Measurements from ENCODE around the gene NXPH4. TPM values are rescaled to one million over a fixed set of nuclear protein-coding genes. Genes with fewer than 3 reads are reported as not detected.
A peak's percentile ranks its signal among the peaks of the same experiment; 100 is the strongest.

NXPH4 gene
- total RNA-seq, 2 donors from 2014 or later: 0.81 TPM; not detected in 1

DNA sequence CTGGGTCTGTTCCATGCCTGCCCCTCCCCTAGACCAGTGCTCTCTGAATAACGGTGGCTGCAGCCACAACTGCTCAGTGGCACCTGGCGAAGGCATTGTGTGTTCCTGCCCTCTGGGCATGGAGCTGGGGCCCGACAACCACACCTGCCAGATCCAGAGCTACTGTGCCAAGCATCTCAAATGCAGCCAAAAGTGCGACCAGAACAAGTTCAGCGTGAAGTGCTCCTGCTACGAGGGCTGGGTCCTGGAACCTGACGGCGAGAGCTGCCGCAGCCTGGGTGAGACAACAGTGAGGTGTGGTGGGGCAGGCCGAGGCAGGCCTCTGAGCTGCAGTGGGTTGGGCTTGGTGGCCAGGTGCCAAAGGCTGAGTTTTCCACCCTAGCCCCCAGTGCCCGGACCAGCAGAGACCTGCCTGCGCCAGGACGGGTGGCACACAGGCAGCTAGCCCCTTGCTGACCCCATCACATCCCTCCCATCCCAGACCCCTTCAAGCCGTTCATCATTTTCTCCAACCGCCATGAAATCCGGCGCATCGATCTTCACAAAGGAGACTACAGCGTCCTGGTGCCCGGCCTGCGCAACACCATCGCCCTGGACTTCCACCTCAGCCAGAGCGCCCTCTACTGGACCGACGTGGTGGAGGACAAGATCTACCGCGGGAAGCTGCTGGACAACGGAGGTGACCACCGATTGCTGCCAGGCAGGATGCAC is 41.0 kb upstream of the NXPH4 start:
- H3K36me3 ChIP-seq: peaks cover 79% of the 10 kb centered on the region
- ATAC-seq (ENCODE audit: insufficient number of reproducible peaks, low FRiP score, low read depth) (peak; percentile 43), DNase-seq (ENCODE audit: low spot score) (peak; percentile 62)
- H3K27ac ChIP-seq: peak overlapping the region; percentile 31 to 38
- H3K4me3 ChIP-seq: no peak overlapping the region
- TF ChIP-seq CTCF (IDR thresholded peaks at IDR 0.05): peak; percentile 90
- H3K9me3 ChIP-seq: no peaks in the 10 kb centered on the region
- H3K4me1 ChIP-seq (ENCODE audit: control insufficient read depth in 1 of 2, low read depth in 2 of 2): peaks cover 0 to 28% of the 10 kb centered on the region in 2 donors
- H3K27me3 ChIP-seq (replicated peaks; ENCODE audit: insufficient read depth): no peaks in the 10 kb centered on the region

DNA sequence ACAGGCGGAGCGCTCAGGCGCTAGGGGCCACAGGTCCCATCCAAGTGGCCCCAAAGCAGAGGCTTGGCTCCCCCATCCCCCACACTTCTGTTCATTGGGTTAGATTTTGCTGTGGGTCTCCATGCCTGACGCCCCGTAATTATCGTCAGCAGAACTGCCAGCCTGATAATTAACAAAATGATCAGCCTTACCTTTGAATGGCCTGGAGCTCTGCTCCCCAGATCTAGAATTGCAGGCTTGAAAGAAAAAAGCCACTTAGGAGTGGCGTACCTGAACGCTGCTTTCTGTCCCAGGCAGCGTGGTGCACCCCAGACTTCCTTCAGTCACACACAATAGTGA is 40.5 kb upstream of the NXPH4 start:
- TF ChIP-seq CTCF (IDR thresholded peaks at IDR 0.05): no peak
- no peak for ATAC-seq (ENCODE audit: insufficient number of reproducible peaks, low FRiP score, low read depth)
- no peak overlapping the region for H3K27ac ChIP-seq
- no peaks in the 10 kb centered on the region for H3K9me3 ChIP-seq
- H3K36me3 ChIP-seq: peaks cover 79% of the 10 kb centered on the region
- DNase-seq (ENCODE audit: low spot score): no peak
- no peaks in the 10 kb centered on the region for H3K27me3 ChIP-seq (replicated peaks; ENCODE audit: insufficient read depth)
- peaks cover 0 to 23% of the 10 kb centered on the region in 2 donors for H3K4me1 ChIP-seq (ENCODE audit: control insufficient read depth in 1 of 2, low read depth in 2 of 2)
- no peak overlapping the region for H3K4me3 ChIP-seq

DNA sequence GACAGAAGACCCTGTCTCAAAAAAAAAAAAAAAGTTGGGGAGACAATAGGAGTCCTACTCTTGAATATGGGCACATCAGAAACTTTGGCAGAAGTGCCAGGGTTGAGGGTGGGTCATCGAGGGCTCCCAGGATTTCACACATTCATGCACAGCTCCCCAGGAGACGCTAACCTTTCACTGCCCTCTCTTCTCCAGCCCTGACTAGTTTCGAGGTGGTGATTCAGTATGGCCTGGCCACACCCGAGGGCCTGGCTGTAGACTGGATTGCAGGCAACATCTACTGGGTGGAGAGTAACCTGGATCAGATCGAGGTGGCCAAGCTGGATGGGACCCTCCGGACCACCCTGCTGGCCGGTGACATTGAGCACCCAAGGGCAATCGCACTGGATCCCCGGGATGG is 39.7 kb upstream of the NXPH4 start:
- no peak for TF ChIP-seq CTCF (IDR thresholded peaks at IDR 0.05)
- Histone ChIP-seq H3K4me1 (ENCODE audit: control insufficient read depth in 1 of 2, low read depth in 2 of 2) (peaks cover 0 to 15% of the 10 kb centered on the region in 2 donors), H3K4me3 (no peak overlapping the region), H3K36me3 (peaks cover 82% of the 10 kb centered on the region), H3K9me3 (no peaks in the 10 kb centered on the region), H3K27me3 (replicated peaks; ENCODE audit: insufficient read depth) (no peaks in the 10 kb centered on the region), H3K27ac (peak overlapping the region in 1 of 2 donors; percentile 27)
- ATAC-seq (ENCODE audit: insufficient number of reproducible peaks, low FRiP score, low read depth): no peak
- DNase-seq (ENCODE audit: low spot score): no peak

DNA sequence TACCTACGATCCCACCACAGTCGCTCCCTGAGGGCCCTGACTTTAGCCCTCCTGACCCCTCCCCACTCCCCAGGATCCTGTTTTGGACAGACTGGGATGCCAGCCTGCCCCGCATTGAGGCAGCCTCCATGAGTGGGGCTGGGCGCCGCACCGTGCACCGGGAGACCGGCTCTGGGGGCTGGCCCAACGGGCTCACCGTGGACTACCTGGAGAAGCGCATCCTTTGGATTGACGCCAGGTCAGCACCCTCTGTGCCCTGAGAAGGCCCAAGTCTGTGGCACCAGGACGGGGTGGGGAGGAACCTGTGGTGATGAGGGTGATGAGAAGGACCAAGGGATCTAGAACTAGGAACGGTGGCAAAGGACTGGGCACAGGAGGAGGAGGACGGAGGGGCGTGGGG is 39.2 kb upstream of the NXPH4 start:
- Histone ChIP-seq H3K27ac (peak overlapping the region in 1 of 2 donors; percentile 27), H3K27me3 (replicated peaks; ENCODE audit: insufficient read depth) (no peaks in the 10 kb centered on the region), H3K4me3 (no peak overlapping the region), H3K9me3 (no peaks in the 10 kb centered on the region), H3K36me3 (peaks cover 82% of the 10 kb centered on the region), H3K4me1 (ENCODE audit: control insufficient read depth in 1 of 2, low read depth in 2 of 2) (peaks cover 0 to 14% of the 10 kb centered on the region in 2 donors)
- DNase-seq (ENCODE audit: low spot score) (no peak), ATAC-seq (ENCODE audit: insufficient number of reproducible peaks, low FRiP score, low read depth) (no peak)
- no peak for TF ChIP-seq CTCF (IDR thresholded peaks at IDR 0.05)

- peaks cover 0 to 14% of the 10 kb centered on the region in 2 donors for H3K4me1 ChIP-seq (ENCODE audit: control insufficient read depth in 1 of 2, low read depth in 2 of 2)
- ATAC-seq (ENCODE audit: insufficient number of reproducible peaks, low FRiP score, low read depth): no peak
- peaks cover 75% of the 10 kb centered on the region for H3K36me3 ChIP-seq
- no peak overlapping the region for H3K4me3 ChIP-seq
- H3K9me3 ChIP-seq: no peaks in the 10 kb centered on the region
- no peak for TF ChIP-seq CTCF (IDR thresholded peaks at IDR 0.05)
- H3K27ac ChIP-seq: no peak overlapping the region
- no peak for DNase-seq (ENCODE audit: low spot score)
- no peaks in the 10 kb centered on the region for H3K27me3 ChIP-seq (replicated peaks; ENCODE audit: insufficient read depth)
Observed at GRCh38 chr12:57178213-57178612, 38.4 kb upstream of the NXPH4 start.
